SU-DHL-6 (cell line): ENCODE measurements around the gene DCAF7.

Experiments used
- CTCF ChIP-seq: fragments of 200-600 bp; sonication (generic); IDR thresholded peaks from one replicate; pipeline ENCODE4 v1.5.1; 2017; ENCODE audit warnings: antibody characterized with exemption, mild to moderate bottlenecking, low read length, moderate library complexity; ENCODE audit not compliant: insufficient read depth, poor library complexity, severe bottlenecking
- EZH2phosphoT487 ChIP-seq: fragments of 200-600 bp; sonication (generic), shearing (Covaris generic); conservative IDR thresholded peaks from 2 replicates; pipeline ENCODE4 v1.6.1; 2018; ENCODE audit warnings: mild to moderate bottlenecking, antibody characterized with exemption, low read length, moderate library complexity, mixed read lengths

- no peak for TF ChIP-seq CTCF
- no peak for TF ChIP-seq EZH2phosphoT487
These were observed 59.7 kb downstream of the DCAF7 start for GRCh38 chr17:63609816-63610573.
